ENCODE measurements around the gene HTR1A. TPM values are rescaled to one million over a fixed set of nuclear protein-coding genes. Genes with fewer than 3 reads are reported as not detected.

The HTR1A gene
- total and polyA plus RNA-seq, 2 of the 8 experiments (the other 6 are each of a cell fraction or from before 2014, with no cell fraction given) = 4.7 to 6.5 TPM

DNA sequence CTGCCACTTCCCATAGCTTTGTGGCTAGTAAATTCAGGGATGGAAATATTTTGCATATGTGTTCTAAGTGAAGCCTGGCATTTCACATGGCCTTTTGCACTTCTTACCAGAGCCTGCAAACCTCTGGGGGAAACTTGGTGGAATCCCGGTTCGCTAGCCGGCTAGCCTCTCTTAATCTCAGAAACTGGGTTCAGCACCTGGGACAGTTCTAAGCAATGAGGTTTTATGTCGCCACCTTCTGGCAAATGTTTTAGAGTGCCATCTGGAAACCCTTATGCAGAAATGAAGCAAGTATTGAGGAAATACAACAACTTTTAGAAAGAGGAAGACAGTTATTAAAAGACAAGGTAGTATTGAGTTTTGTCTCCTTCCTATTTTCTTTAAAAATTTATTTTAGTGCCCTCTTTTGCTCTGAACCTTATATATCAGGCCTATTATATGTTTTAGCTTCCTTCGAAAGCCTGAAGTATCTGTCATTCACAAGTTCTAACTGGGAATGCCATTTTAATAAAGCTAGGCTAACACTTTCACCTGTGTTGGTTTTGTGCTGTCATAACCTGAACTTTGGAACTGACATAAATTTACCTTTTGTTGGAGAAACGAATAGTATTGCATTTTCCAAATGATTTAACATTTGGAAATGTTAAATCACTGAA lies 963 bp upstream of the HTR1A start (continued):
- TF ChIP-seq, protein P1, sequence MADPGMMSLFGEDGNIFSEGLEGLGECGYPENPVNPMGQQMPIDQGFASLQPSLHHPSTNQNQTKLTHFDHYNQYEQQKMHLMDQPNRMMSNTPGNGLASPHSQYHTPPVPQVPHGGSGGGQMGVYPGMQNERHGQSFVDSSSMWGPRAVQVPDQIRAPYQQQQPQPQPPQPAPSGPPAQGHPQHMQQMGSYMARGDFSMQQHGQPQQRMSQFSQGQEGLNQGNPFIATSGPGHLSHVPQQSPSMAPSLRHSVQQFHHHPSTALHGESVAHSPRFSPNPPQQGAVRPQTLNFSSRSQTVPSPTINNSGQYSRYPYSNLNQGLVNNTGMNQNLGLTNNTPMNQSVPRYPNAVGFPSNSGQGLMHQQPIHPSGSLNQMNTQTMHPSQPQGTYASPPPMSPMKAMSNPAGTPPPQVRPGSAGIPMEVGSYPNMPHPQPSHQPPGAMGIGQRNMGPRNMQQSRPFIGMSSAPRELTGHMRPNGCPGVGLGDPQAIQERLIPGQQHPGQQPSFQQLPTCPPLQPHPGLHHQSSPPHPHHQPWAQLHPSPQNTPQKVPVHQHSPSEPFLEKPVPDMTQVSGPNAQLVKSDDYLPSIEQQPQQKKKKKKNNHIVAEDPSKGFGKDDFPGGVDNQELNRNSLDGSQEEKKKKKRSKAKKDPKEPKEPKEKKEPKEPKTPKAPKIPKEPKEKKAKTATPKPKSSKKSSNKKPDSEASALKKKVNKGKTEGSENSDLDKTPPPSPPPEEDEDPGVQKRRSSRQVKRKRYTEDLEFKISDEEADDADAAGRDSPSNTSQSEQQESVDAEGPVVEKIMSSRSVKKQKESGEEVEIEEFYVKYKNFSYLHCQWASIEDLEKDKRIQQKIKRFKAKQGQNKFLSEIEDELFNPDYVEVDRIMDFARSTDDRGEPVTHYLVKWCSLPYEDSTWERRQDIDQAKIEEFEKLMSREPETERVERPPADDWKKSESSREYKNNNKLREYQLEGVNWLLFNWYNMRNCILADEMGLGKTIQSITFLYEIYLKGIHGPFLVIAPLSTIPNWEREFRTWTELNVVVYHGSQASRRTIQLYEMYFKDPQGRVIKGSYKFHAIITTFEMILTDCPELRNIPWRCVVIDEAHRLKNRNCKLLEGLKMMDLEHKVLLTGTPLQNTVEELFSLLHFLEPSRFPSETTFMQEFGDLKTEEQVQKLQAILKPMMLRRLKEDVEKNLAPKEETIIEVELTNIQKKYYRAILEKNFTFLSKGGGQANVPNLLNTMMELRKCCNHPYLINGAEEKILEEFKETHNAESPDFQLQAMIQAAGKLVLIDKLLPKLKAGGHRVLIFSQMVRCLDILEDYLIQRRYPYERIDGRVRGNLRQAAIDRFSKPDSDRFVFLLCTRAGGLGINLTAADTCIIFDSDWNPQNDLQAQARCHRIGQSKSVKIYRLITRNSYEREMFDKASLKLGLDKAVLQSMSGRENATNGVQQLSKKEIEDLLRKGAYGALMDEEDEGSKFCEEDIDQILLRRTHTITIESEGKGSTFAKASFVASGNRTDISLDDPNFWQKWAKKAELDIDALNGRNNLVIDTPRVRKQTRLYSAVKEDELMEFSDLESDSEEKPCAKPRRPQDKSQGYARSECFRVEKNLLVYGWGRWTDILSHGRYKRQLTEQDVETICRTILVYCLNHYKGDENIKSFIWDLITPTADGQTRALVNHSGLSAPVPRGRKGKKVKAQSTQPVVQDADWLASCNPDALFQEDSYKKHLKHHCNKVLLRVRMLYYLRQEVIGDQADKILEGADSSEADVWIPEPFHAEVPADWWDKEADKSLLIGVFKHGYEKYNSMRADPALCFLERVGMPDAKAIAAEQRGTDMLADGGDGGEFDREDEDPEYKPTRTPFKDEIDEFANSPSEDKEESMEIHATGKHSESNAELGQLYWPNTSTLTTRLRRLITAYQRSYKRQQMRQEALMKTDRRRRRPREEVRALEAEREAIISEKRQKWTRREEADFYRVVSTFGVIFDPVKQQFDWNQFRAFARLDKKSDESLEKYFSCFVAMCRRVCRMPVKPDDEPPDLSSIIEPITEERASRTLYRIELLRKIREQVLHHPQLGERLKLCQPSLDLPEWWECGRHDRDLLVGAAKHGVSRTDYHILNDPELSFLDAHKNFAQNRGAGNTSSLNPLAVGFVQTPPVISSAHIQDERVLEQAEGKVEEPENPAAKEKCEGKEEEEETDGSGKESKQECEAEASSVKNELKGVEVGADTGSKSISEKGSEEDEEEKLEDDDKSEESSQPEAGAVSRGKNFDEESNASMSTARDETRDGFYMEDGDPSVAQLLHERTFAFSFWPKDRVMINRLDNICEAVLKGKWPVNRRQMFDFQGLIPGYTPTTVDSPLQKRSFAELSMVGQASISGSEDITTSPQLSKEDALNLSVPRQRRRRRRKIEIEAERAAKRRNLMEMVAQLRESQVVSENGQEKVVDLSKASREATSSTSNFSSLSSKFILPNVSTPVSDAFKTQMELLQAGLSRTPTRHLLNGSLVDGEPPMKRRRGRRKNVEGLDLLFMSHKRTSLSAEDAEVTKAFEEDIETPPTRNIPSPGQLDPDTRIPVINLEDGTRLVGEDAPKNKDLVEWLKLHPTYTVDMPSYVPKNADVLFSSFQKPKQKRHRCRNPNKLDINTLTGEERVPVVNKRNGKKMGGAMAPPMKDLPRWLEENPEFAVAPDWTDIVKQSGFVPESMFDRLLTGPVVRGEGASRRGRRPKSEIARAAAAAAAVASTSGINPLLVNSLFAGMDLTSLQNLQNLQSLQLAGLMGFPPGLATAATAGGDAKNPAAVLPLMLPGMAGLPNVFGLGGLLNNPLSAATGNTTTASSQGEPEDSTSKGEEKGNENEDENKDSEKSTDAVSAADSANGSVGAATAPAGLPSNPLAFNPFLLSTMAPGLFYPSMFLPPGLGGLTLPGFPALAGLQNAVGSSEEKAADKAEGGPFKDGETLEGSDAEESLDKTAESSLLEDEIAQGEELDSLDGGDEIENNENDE (IDR thresholded peaks at IDR 0.05; ENCODE audit: insufficient replicate concordance, low read length) = peak; percentile 31
- TF ChIP-seq, protein P2, sequence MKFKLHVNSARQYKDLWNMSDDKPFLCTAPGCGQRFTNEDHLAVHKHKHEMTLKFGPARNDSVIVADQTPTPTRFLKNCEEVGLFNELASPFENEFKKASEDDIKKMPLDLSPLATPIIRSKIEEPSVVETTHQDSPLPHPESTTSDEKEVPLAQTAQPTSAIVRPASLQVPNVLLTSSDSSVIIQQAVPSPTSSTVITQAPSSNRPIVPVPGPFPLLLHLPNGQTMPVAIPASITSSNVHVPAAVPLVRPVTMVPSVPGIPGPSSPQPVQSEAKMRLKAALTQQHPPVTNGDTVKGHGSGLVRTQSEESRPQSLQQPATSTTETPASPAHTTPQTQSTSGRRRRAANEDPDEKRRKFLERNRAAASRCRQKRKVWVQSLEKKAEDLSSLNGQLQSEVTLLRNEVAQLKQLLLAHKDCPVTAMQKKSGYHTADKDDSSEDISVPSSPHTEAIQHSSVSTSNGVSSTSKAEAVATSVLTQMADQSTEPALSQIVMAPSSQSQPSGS (IDR thresholded peaks at IDR 0.05; ENCODE audit: low read length) = 0 out of 2 replicates have a peak, but pooled peaks have one; percentile 30
- no peak for TF ChIP-seq BACH1 (IDR thresholded peaks at IDR 0.05; ENCODE audit: low read length)
- TF ChIP-seq, protein P3, sequence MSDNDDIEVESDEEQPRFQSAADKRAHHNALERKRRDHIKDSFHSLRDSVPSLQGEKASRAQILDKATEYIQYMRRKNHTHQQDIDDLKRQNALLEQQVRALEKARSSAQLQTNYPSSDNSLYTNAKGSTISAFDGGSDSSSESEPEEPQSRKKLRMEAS (IDR thresholded peaks at IDR 0.05) = peak; percentile 50; the same call in 1 of the 2 replicates
- peak; percentile 62 to 73 for TF ChIP-seq RAD21 (IDR thresholded peaks at IDR 0.05 in 1 of 2, conservative IDR thresholded peaks at IDR 0.05 in 1 of 2; ENCODE audit: low read depth in 2 of 2, low read length in 2 of 2)
- TF ChIP-seq SIN3A (conservative IDR thresholded peaks at IDR 0.05 in 1 of 2, IDR thresholded peaks at IDR 0.05 in 1 of 2; ENCODE audit: low read depth in 1 of 2, low read length in 2 of 2) = peak; percentile 96 to 97
- TF ChIP-seq CHD1 (IDR thresholded peaks at IDR 0.05; ENCODE audit: low read depth, low read length) = no peak
